Measurements from ENCODE around the gene TMEM204. TPM values are rescaled to one million over a fixed set of nuclear protein-coding genes. Genes with fewer than 3 reads are reported as not detected.

The TMEM204 gene
- 10 to 100 TPM in 1 of 2 donors, 1 to 10 TPM in 1; 1.7 to 10.3 TPM for total RNA-seq

DNA sequence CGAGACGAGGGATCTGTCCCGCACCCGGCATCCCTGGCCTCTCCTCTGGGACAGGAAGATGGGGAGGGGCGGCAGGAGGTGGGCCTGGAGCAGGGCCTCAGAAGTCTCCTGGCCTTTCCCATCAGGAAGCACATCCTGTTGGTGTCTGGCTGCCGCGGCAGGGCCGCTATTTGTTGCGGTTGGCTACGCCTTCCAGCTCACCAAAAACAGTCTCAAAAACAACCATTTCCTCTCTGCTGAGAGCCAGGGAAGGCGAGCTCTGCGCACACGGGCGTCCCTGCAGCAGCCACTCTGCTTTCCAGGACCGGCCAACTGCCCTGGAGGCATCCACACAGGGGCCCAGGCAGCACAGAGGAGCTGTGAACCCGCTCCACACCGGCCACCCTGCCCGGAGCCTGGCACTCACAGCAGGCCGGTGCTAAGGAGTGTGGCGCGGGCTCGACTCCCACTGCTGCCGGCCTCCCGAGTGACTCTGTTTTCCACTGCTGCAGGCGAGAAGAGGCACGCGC, at the start of gene TMEM204:
Gene TMEM204 (plus strand): TSS at position 224 of the 509 bp plus-strand sequence. CDS start 610 bp downstream, outside the sequence.

GRCh38 chr16:1488619-1489018, 44.8 kb upstream of the TMEM204 start, which contains the start of gene PTX4:
Gene PTX4, minus strand, starts transcription at chr16:1488944. Its CDS starts 35 bp downstream, at chr16:1488909.

GRCh38 chr16:1492923-1493745, 40.3 kb upstream of the TMEM204 start, which contains the start of gene TELO2:
Gene TELO2, plus strand, starts transcription at chr16:1493360. Its CDS starts 922 bp downstream, at chr16:1494282.

Other genes with a start within 250 kb of the TMEM204 start
- 10 to 100 TPM; 50.9 to 69.9 TPM for gene UBE2I, start 224.0 kb upstream of the TMEM204 start, total RNA-seq
- gene BAIAP3, start 200.0 kb upstream of the TMEM204 start, total RNA-seq = under 1 TPM in 1 of 2 donors, not detected in 1; 0.34 TPM
- gene TSR3, start 181.8 kb upstream of the TMEM204 start, total RNA-seq = 10 to 100 TPM; 42.7 to 52.3 TPM
- gene GNPTG, start 181.7 kb upstream of the TMEM204 start, total RNA-seq = 10 to 100 TPM; 28.3 to 47.5 TPM
- 1 to 10 TPM; 7.0 to 7.2 TPM for gene UNKL, start 119.0 kb upstream of the TMEM204 start, total RNA-seq
- 10 to 100 TPM in 1 of 2 donors, 1 to 10 TPM in 1; 9.3 to 17.3 TPM for gene UQCC4, start 112.9 kb upstream of the TMEM204 start, total RNA-seq
- not detected for gene PERCC1, start 102.6 kb upstream of the TMEM204 start, total RNA-seq
- gene CCDC154, start 89.1 kb upstream of the TMEM204 start, total RNA-seq = 1 to 10 TPM in 1 of 2 donors, under 1 TPM in 1; 0.67 to 2.8 TPM
- 100 to 1,000 TPM; 476 to 523 TPM for gene CLCN7, start 58.6 kb upstream of the TMEM204 start, total RNA-seq
- gene PTX4, start 44.7 kb upstream of the TMEM204 start, total RNA-seq = under 1 TPM; under 0.01 to 0.34 TPM
- 10 to 100 TPM; 21.7 to 28.6 TPM for gene TELO2, start 40.3 kb upstream of the TMEM204 start, total RNA-seq
- 10 to 100 TPM; 14.3 to 26.2 TPM for gene IFT140, start 78.4 kb downstream of the TMEM204 start, total RNA-seq
- gene CRAMP1, start 78.7 kb downstream of the TMEM204 start, total RNA-seq = 10 to 100 TPM; 10.7 to 12.0 TPM
- gene JPT2, start 144.6 kb downstream of the TMEM204 start, total RNA-seq = 100 to 1,000 TPM in 1 of 2 donors, 10 to 100 TPM in 1; 60.6 to 129 TPM
- gene MAPK8IP3, start 172.5 kb downstream of the TMEM204 start, total RNA-seq = 10 to 100 TPM; 18.3 to 30.3 TPM
- gene NME3, start 237.9 kb downstream of the TMEM204 start, total RNA-seq = 10 to 100 TPM; 27.9 to 36.0 TPM
- 10 to 100 TPM; 15.3 to 17.2 TPM for gene EME2, start 239.1 kb downstream of the TMEM204 start, total RNA-seq
- 100 to 1,000 TPM in 1 of 2 donors, 10 to 100 TPM in 1; 87.8 to 153 TPM for gene MRPS34, start 239.5 kb downstream of the TMEM204 start, total RNA-seq
- 10 to 100 TPM; 19.3 to 23.1 TPM for gene SPSB3, start 248.9 kb downstream of the TMEM204 start, total RNA-seq
- gene NUBP2, start 249.3 kb downstream of the TMEM204 start, total RNA-seq = 10 to 100 TPM; 59.5 to 80.3 TPM

Data from melanocyte of skin (primary cell).